NOMO-1 (cell line): ENCODE measurements around the gene SHROOM3.

Experiments
- DNase-seq, 2 experiments: peaks; one replicate each; lab custom pipeline; 2025; ENCODE audit not compliant: unreplicated experiment in 2 of 2; lab: John Stamatoyannopoulos, UW

The SHROOM3 gene

GRCh38 chr4:76489686-76490161, 54.7 kb downstream of the SHROOM3 start:
- no peak for DNase-seq

GRCh38 chr4:76492055-76492454, 57.0 kb downstream of the SHROOM3 start:
- no peak for DNase-seq

- DNase-seq = no peak
Observed at GRCh38 chr4:76494243-76494642, 59.2 kb downstream of the SHROOM3 start.

- no peak for DNase-seq
Observed at GRCh38 chr4:76494871-76495590, 60.0 kb downstream of the SHROOM3 start.

GRCh38 chr4:76498550-76498949, 63.5 kb downstream of the SHROOM3 start:
- no peak for DNase-seq

GRCh38 chr4:76499461-76499860, 64.4 kb downstream of the SHROOM3 start:
- no peak for DNase-seq

- DNase-seq = no peak
Observed at GRCh38 chr4:76502886-76503285, 67.9 kb downstream of the SHROOM3 start.

GRCh38 chr4:76504613-76505465, 69.8 kb downstream of the SHROOM3 start:
- peak in 1 of 2 experiments; percentile 63 for DNase-seq

- DNase-seq = no peak
Observed at GRCh38 chr4:76511947-76512346, 76.9 kb downstream of the SHROOM3 start.

GRCh38 chr4:76513482-76513881, 78.5 kb downstream of the SHROOM3 start:
- DNase-seq = no peak

GRCh38 chr4:76514087-76514486, 79.1 kb downstream of the SHROOM3 start:
- DNase-seq = no peak

- peak; percentile 50 to 64 for DNase-seq
Observed at GRCh38 chr4:76515975-76516843, 81.2 kb downstream of the SHROOM3 start.

- no peak for DNase-seq
Observed at GRCh38 chr4:76518241-76518640, 83.2 kb downstream of the SHROOM3 start.

- no peak for DNase-seq
Observed at GRCh38 chr4:76523593-76523992, 88.6 kb downstream of the SHROOM3 start.

GRCh38 chr4:76525751-76526150, 90.7 kb downstream of the SHROOM3 start:
- DNase-seq = no peak

GRCh38 chr4:76526585-76526990, 91.6 kb downstream of the SHROOM3 start:
- DNase-seq = no peak

GRCh38 chr4:76527666-76528065, 92.6 kb downstream of the SHROOM3 start:
- DNase-seq = no peak

- no peak for DNase-seq
Observed at GRCh38 chr4:76531597-76531996, 96.6 kb downstream of the SHROOM3 start.

GRCh38 chr4:76532805-76533204, 97.8 kb downstream of the SHROOM3 start:
- DNase-seq = no peak

- DNase-seq = no peak
Observed at GRCh38 chr4:76533314-76533713, 98.3 kb downstream of the SHROOM3 start.
